HEK293 (cell line): Measurements from ENCODE around the gene HAO1.

Experiments
- KLF16 ChIP-seq: fragments of 450-650 bp; formaldehyde crosslinking; IDR thresholded peaks from 2 replicates; pipeline ENCODE4 v1.5.1; 2017; ENCODE audit warnings: missing biosample characterization, missing genetic modification characterization
- SETDB1 ChIP-seq: IDR thresholded peaks from one replicate; pipeline ENCODE4 v1.6.1; 2017; ENCODE audit warnings: mild to moderate bottlenecking, low read length, moderate library complexity, mixed read lengths; ENCODE audit not compliant: insufficient read length
- ZNF138 ChIP-seq: fragments of 450-650 bp; formaldehyde crosslinking; IDR thresholded peaks from 2 replicates; pipeline ENCODE4 v1.5.1; 2016; ENCODE audit warnings: missing biosample characterization, missing genetic modification characterization, borderline replicate concordance
- TF ChIP-seq, protein P1 (sequence below): fragments of 450-650 bp; formaldehyde crosslinking; IDR thresholded peaks from 2 replicates; pipeline ENCODE4 v1.5.1; 2016; ENCODE audit warnings: missing biosample characterization, missing genetic modification characterization

DNA sequence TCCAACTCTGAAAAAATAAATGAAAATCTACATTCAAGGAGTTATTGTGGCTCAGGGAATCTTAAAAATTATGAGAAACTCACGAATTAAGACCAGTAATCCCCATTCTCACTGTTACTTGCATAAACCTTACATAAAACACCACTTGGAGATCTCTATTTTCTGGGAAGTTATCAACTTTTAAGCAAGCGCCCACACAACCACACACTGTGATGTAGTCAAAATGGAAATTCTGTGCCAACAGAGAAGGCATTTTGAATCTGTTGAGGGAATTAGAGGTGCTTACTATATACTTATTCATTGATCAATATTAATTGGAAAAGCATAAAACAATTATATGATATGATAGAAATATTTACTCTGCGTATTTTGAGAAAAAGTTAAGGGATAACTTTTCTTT, 58.7 kb downstream of the HAO1 start:
- TF ChIP-seq ZNF138 (tag by site-specific recombination), result no peak
- no peak for TF ChIP-seq SETDB1
- no peak for TF ChIP-seq KLF16 (tag by site-specific recombination)
- TF ChIP-seq, protein P1, sequence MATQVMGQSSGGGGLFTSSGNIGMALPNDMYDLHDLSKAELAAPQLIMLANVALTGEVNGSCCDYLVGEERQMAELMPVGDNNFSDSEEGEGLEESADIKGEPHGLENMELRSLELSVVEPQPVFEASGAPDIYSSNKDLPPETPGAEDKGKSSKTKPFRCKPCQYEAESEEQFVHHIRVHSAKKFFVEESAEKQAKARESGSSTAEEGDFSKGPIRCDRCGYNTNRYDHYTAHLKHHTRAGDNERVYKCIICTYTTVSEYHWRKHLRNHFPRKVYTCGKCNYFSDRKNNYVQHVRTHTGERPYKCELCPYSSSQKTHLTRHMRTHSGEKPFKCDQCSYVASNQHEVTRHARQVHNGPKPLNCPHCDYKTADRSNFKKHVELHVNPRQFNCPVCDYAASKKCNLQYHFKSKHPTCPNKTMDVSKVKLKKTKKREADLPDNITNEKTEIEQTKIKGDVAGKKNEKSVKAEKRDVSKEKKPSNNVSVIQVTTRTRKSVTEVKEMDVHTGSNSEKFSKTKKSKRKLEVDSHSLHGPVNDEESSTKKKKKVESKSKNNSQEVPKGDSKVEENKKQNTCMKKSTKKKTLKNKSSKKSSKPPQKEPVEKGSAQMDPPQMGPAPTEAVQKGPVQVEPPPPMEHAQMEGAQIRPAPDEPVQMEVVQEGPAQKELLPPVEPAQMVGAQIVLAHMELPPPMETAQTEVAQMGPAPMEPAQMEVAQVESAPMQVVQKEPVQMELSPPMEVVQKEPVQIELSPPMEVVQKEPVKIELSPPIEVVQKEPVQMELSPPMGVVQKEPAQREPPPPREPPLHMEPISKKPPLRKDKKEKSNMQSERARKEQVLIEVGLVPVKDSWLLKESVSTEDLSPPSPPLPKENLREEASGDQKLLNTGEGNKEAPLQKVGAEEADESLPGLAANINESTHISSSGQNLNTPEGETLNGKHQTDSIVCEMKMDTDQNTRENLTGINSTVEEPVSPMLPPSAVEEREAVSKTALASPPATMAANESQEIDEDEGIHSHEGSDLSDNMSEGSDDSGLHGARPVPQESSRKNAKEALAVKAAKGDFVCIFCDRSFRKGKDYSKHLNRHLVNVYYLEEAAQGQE (tag by site-specific recombination), result no peak
